ENCODE measurements around the gene SSH3. TPM values are rescaled to one million over a fixed set of nuclear protein-coding genes. Genes with fewer than 3 reads are reported as not detected.

Gene SSH3
- total RNA-seq, 1 experiment from 2014 or later, result 5.5 TPM

DNA sequence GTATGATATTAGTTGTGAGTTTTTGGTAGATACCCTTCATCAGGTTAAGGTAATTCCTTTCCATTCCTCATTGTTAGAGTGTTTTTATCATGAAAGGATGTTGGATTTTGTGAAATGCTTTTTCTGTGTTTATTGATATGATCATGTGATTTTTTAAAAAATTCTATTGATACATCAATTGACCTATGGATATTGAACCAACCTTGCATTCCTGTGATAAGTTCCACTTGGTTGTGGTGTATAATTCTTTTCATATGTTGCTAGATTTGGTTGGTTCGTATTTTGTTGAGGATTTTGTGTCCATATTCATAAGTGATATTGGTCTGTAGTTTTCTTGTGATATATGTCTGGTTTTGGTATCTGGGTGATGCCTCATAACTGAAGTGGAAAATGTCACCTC is 7.5 kb upstream of the SSH3 start:
- H3K9me3 ChIP-seq (ENCODE audit: low read depth, low read length, poor library complexity, severe bottlenecking), result peaks cover 13% of the 10 kb centered on the region
- intact Hi-C loops (cut with micrococcal nuclease; ENCODE audit: unreplicated experiment), result no loop called here
- no TSS peak for BruUV-seq (replicated peaks)
- TF ChIP-seq EZH2 (IDR thresholded peaks at IDR 0.05; ENCODE audit: borderline replicate concordance, low read depth, low read length, poor library complexity, severe bottlenecking), result no peak
- TF ChIP-seq, protein P1, sequence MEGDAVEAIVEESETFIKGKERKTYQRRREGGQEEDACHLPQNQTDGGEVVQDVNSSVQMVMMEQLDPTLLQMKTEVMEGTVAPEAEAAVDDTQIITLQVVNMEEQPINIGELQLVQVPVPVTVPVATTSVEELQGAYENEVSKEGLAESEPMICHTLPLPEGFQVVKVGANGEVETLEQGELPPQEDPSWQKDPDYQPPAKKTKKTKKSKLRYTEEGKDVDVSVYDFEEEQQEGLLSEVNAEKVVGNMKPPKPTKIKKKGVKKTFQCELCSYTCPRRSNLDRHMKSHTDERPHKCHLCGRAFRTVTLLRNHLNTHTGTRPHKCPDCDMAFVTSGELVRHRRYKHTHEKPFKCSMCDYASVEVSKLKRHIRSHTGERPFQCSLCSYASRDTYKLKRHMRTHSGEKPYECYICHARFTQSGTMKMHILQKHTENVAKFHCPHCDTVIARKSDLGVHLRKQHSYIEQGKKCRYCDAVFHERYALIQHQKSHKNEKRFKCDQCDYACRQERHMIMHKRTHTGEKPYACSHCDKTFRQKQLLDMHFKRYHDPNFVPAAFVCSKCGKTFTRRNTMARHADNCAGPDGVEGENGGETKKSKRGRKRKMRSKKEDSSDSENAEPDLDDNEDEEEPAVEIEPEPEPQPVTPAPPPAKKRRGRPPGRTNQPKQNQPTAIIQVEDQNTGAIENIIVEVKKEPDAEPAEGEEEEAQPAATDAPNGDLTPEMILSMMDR (conservative IDR thresholded peaks at IDR 0.05; ENCODE audit: low read depth, low read length), result no peak
- peaks cover 93% of the 10 kb centered on the region for H3K36me3 ChIP-seq (ENCODE audit: insufficient read depth, low read length, poor library complexity, severe bottlenecking)
- no peak for DNase-seq (ENCODE audit: low spot score)
- ChIA-PET POLR2A (ENCODE audit: low non-redundant PET) (interaction anchor here (0.5 kb wide), 1 partner anchor 22 kb away, joined by 10 read pairs; no protein-coding TSS in a partner anchor), CTCF (no interaction called here)
- H3K27ac ChIP-seq (ENCODE audit: low read depth, low read length, poor library complexity, severe bottlenecking), result no peak overlapping the region
- no peak overlapping the region for H3K4me3 ChIP-seq (ENCODE audit: low read depth, low read length, poor library complexity, severe bottlenecking)
- peaks cover 11% of the 10 kb centered on the region for H3K4me1 ChIP-seq (ENCODE audit: insufficient read depth, low read length, poor library complexity, severe bottlenecking)
- no peaks in the 10 kb centered on the region for H3K27me3 ChIP-seq (replicated peaks; ENCODE audit: insufficient read depth, low read depth, low read length, poor library complexity)

DNA sequence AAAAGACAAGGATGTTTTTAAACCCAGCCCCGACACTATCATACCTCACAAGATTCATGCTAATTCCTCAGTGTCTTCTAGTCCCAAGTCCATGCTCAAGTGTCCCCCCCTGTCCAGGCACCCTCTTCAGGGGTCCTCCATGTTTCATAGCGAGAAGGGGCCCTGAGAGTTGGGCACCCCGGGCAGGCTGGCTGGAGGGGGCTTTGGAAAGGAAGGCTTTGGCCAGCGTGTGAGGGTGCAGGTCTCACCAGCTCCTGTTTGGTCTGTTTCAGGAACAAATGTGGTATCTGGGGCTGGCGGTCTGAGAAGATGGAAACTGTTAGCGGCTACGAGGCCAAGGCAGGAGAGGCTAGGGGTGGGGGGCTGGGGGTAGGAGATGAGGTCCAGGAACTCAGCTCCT is 4.5 kb upstream of the SSH3 start:
- H3K4me3 ChIP-seq (ENCODE audit: low read depth, low read length, poor library complexity, severe bottlenecking), result no peak overlapping the region
- POLR2A ChIA-PET (ENCODE audit: low non-redundant PET), result no interaction called here
- TF ChIP-seq, protein P1 (conservative IDR thresholded peaks at IDR 0.05; ENCODE audit: low read depth, low read length), result no peak
- no peak for TF ChIP-seq EZH2 (IDR thresholded peaks at IDR 0.05; ENCODE audit: borderline replicate concordance, low read depth, low read length, poor library complexity, severe bottlenecking)
- H3K9me3 ChIP-seq (ENCODE audit: low read depth, low read length, poor library complexity, severe bottlenecking), result peaks cover 13% of the 10 kb centered on the region
- peaks cover 10% of the 10 kb centered on the region for H3K4me1 ChIP-seq (ENCODE audit: insufficient read depth, low read length, poor library complexity, severe bottlenecking)
- H3K27me3 ChIP-seq (replicated peaks; ENCODE audit: insufficient read depth, low read depth, low read length, poor library complexity), result no peaks in the 10 kb centered on the region
- H3K27ac ChIP-seq (ENCODE audit: low read depth, low read length, poor library complexity, severe bottlenecking), result no peak overlapping the region
- DNase-seq (ENCODE audit: low spot score), result no peak
- peaks cover 83% of the 10 kb centered on the region for H3K36me3 ChIP-seq (ENCODE audit: insufficient read depth, low read length, poor library complexity, severe bottlenecking)
- BruUV-seq (replicated peaks), result no TSS peak
- intact Hi-C loops (cut with micrococcal nuclease; ENCODE audit: unreplicated experiment), result no loop called here
- CTCF ChIA-PET, result no interaction called here

DNA sequence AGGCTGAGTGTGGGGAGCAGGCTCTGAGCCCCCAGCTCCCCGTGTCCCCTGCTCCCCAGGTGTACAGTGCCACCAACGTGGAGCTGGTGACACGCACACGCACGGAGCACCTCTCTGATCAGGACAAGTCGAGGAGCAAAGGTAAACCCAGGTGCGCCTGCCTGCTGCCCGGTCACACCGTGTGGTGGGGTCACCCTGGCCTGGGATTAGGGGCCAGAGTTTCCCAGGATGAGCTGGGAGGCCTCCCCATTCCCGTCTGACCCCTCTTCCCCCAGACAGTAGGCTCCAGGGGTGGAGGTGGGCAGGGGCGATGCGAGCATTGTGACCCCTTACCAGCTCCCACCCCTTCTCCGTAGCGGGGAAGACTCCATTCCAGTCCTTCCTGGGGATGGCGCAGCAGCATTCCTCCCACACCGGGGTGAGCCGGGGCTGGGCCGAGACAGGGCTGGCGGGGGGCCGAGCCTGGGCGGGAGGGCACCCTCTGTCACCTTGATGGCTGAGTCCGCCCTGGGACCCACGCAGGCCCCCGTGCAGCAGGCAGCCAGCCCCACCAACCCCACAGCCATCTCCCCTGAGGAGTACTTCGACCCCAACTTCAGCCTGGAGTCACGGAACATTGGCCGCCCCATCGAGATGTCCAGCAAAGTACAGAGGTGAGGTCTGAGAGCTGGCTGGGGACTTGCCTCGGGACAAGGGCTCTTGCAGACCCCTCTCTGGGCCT is 3.7 kb upstream of the SSH3 start:
- Histone ChIP-seq H3K4me1 (ENCODE audit: insufficient read depth, low read length, poor library complexity, severe bottlenecking) (peaks cover 10% of the 10 kb centered on the region), H3K27ac (ENCODE audit: low read depth, low read length, poor library complexity, severe bottlenecking) (no peak overlapping the region), H3K36me3 (ENCODE audit: insufficient read depth, low read length, poor library complexity, severe bottlenecking) (peaks cover 74% of the 10 kb centered on the region), H3K4me3 (ENCODE audit: low read depth, low read length, poor library complexity, severe bottlenecking) (no peak overlapping the region), H3K9me3 (ENCODE audit: low read depth, low read length, poor library complexity, severe bottlenecking) (peaks cover 13% of the 10 kb centered on the region), H3K27me3 (replicated peaks; ENCODE audit: insufficient read depth, low read depth, low read length, poor library complexity) (no peaks in the 10 kb centered on the region)
- BruUV-seq (replicated peaks), result no TSS peak
- ChIA-PET POLR2A (ENCODE audit: low non-redundant PET) (no interaction called here), CTCF (no interaction called here)
- intact Hi-C loops (cut with micrococcal nuclease; ENCODE audit: unreplicated experiment), result no loop called here
- TF ChIP-seq EZH2 (IDR thresholded peaks at IDR 0.05; ENCODE audit: borderline replicate concordance, low read depth, low read length, poor library complexity, severe bottlenecking), result no peak
- TF ChIP-seq, protein P1 (conservative IDR thresholded peaks at IDR 0.05; ENCODE audit: low read depth, low read length), result no peak
- DNase-seq (ENCODE audit: low spot score), result no peak

Measured in A673 (cell line).